Body of pancreas (tissue), 4 donors: ENCODE data around the gene BEND5.

Experiments
- CTCF ChIP-seq, 7 experiments: fragments of 450-650 bp in 4 of 7; fragments of 200-600 bp in 3 of 7; sonication (generic) in 3 of 7; IDR thresholded peaks; one replicate each; pipeline ENCODE4 v1.5.1; 2016 to 2019; ENCODE audit warnings: antibody characterized with exemption in 7 of 7
- POLR2A ChIP-seq, 3 donors: fragments of 450-650 bp; IDR thresholded peaks; one replicate each; pipeline ENCODE4 v1.6.1; 2016; ENCODE audit warnings: antibody characterized with exemption in 3 of 3, mild to moderate bottlenecking in 2 of 3

GRCh38 chr1:48777219-48777895 lies 666 bp upstream of the BEND5 start:
- TF ChIP-seq CTCF (IDR thresholded peaks at IDR 0.05) (no peak), POLR2A (IDR thresholded peaks at IDR 0.05) (no peak)
